GM18951 (cell line): ENCODE results near the gene AGBL4.

ENCODE experiments used
- POLR2A ChIP-seq: IDR thresholded peaks from 4 replicates; pipeline ENCODE4 v1.6.1; 2011; ENCODE audit warnings: mild to moderate bottlenecking; ENCODE audit not compliant: insufficient read length, insufficient read depth; ENCODE audit errors: extremely low read depth
- in situ Hi-C: fragments of 300-500 bp; cut with MboI; formaldehyde crosslinking; loops from one replicate; pipeline ENCODE4 v1.12.0; 2022; ENCODE audit warnings: low sequenced_read_pairs, mixed read lengths, inconsistent platforms; ENCODE audit not compliant: unreplicated experiment

The AGBL4 gene

GRCh38 chr1:48688102-48688760 is 1335.5 kb downstream of the AGBL4 start:
- no peak for TF ChIP-seq POLR2A
- in situ Hi-C loops: loop anchor here (10.0 kb wide), 1 partner anchor 113 kb away; no protein-coding TSS in a partner anchor

GRCh38 chr1:48687282-48688045 is 1336.3 kb downstream of the AGBL4 start:
- TF ChIP-seq POLR2A: no peak
- in situ Hi-C loops: loop anchor here (10.0 kb wide), 1 partner anchor 113 kb away; no protein-coding TSS in a partner anchor

GRCh38 chr1:48686159-48686558 is 1337.6 kb downstream of the AGBL4 start:
- TF ChIP-seq POLR2A: no peak

GRCh38 chr1:48684381-48684780 is 1339.4 kb downstream of the AGBL4 start:
- in situ Hi-C loops: loop anchor here (10.0 kb wide), 1 partner anchor 110 kb away; no protein-coding TSS in a partner anchor
- TF ChIP-seq POLR2A: no peak

More at GRCh38 chr1:48686159-48686558, 1337.6 kb downstream of the AGBL4 start:
- in situ Hi-C loops: loop anchor here (10.0 kb wide), 1 partner anchor 111 kb away; no protein-coding TSS in a partner anchor

GRCh38 chr1:48683839-48684238 is 1339.9 kb downstream of the AGBL4 start:
- TF ChIP-seq POLR2A: no peak
- in situ Hi-C loops: loop anchor here (10.0 kb wide), 1 partner anchor 109 kb away; no protein-coding TSS in a partner anchor

GRCh38 chr1:48681476-48682305 is 1342.1 kb downstream of the AGBL4 start:
- in situ Hi-C loops: loop anchor here (10.0 kb wide), 1 partner anchor 107 kb away; no protein-coding TSS in a partner anchor

GRCh38 chr1:48680411-48681035 is 1343.2 kb downstream of the AGBL4 start:
- TF ChIP-seq POLR2A: no peak
- in situ Hi-C loops: loop anchor here (10.0 kb wide), 1 partner anchor 106 kb away; no protein-coding TSS in a partner anchor

More at GRCh38 chr1:48681476-48682305, 1342.1 kb downstream of the AGBL4 start:
- TF ChIP-seq POLR2A: no peak

GRCh38 chr1:48679859-48680258 is 1343.9 kb downstream of the AGBL4 start:
- no peak for TF ChIP-seq POLR2A
- in situ Hi-C loops: loop anchor here (10.0 kb wide), 1 partner anchor 105 kb away; no protein-coding TSS in a partner anchor

- no peak for TF ChIP-seq POLR2A
- in situ Hi-C loops: no loop called here
Measured at GRCh38 chr1:48678710-48679505, 1344.8 kb downstream of the AGBL4 start.

- no peak for TF ChIP-seq POLR2A
- in situ Hi-C loops: no loop called here
Measured at GRCh38 chr1:48677306-48678287, 1346.2 kb downstream of the AGBL4 start.
